ENCODE measurements around the gene ALX3. TPM values are rescaled to one million over a fixed set of nuclear protein-coding genes. Genes with fewer than 3 reads are reported as not detected.
A peak's percentile ranks its signal among the peaks of the same experiment; 100 is the strongest.

Gene ALX3
- total RNA-seq, 2 experiments from 2014 or later, result not detected

DNA sequence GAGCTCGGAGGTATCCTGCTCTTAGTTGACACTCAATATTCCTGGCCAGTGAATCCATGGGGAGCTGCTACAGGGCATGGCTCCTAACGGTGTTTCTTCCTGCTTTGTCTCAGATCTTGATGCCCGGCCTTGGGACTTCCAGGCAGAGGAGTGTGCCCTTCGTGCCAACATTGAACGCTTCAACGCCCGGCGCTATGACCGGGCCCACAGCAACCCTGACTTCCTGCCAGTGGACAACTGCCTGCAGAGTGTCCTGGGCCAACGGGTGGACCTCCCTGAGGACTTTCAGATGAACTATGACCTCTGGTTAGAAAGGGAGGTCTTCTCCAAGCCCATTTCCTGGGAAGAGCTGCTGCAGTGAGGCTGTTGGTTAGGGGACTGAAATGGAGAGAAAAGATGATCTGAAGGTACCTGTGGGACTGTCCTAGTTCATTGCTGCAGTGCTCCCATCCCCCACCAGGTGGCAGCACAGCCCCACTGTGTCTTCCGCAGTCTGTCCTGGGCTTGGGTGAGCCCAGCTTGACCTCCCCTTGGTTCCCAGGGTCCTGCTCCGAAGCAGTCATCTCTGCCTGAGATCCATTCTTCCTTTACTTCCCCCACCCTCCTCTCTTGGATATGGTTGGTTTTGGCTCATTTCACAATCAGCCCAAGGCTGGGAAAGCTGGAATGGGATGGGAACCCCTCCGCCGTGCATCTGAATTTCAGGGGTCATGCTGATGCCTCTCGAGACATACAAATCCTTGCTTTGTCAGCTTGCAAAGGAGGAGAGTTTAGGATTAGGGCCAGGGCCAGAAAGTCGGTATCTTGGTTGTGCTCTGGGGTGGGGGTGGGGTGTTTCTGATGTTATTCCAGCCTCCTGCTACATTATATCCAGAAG lies 16.7 kb downstream of the ALX3 start:
- POLR2A ChIA-PET, result interaction anchor here (0.6 to 1.0 kb wide), 3 partner anchors 9 to 401 kb away, joined by 3 to 6 read pairs (median 5); no protein-coding TSS in a partner anchor
- CTCF ChIA-PET (ENCODE audit: unreplicated experiment), result interaction anchor here (0.8 to 2.0 kb wide), 2 partner anchors 12 to 52 kb away, joined by 3 to 7 read pairs; no protein-coding TSS in a partner anchor
- no TSS peak for BruUV-seq (replicated peaks)
- intact Hi-C loops (cut with micrococcal nuclease; ENCODE audit: unreplicated experiment), result loop anchor here (1.0 kb wide), 1 partner anchor 53 kb away; no protein-coding TSS in a partner anchor
- Histone ChIP-seq H2AFZ (ENCODE audit: low read length) (no peak overlapping the region), H3K9me3 (ENCODE audit: low read length) (no peaks in the 10 kb centered on the region), H3K9me2 (ENCODE audit: insufficient read depth, low read length) (no peaks in the 10 kb centered on the region), H3K36me3 (ENCODE audit: insufficient read depth, low read length) (peaks cover 93% of the 10 kb centered on the region), H3K4me2 (ENCODE audit: low read length) (no peak overlapping the region), H3K4me1 (ENCODE audit: insufficient read depth, low read length, poor library complexity, severe bottlenecking) (no peaks in the 10 kb centered on the region), H3K4me3 (ENCODE audit: low read depth, low read length, poor library complexity, severe bottlenecking) (no peak overlapping the region), H3K27ac (ENCODE audit: low read depth, low read length, poor library complexity, severe bottlenecking) (no peak overlapping the region), H3K79me2 (ENCODE audit: insufficient read depth, low read depth, low read length) (no peaks in the 10 kb centered on the region), H4K20me1 (ENCODE audit: insufficient read depth, low read length) (no peaks in the 10 kb centered on the region)
- no peak for TF ChIP-seq EZH2phosphoT487 (IDR thresholded peaks at IDR 0.05; ENCODE audit: borderline replicate concordance, low read depth, low read length)
- TF ChIP-seq, protein P1, sequence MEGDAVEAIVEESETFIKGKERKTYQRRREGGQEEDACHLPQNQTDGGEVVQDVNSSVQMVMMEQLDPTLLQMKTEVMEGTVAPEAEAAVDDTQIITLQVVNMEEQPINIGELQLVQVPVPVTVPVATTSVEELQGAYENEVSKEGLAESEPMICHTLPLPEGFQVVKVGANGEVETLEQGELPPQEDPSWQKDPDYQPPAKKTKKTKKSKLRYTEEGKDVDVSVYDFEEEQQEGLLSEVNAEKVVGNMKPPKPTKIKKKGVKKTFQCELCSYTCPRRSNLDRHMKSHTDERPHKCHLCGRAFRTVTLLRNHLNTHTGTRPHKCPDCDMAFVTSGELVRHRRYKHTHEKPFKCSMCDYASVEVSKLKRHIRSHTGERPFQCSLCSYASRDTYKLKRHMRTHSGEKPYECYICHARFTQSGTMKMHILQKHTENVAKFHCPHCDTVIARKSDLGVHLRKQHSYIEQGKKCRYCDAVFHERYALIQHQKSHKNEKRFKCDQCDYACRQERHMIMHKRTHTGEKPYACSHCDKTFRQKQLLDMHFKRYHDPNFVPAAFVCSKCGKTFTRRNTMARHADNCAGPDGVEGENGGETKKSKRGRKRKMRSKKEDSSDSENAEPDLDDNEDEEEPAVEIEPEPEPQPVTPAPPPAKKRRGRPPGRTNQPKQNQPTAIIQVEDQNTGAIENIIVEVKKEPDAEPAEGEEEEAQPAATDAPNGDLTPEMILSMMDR (conservative IDR thresholded peaks at IDR 0.05; ENCODE audit: low read length), result peak; percentile 96
- DNase-seq (ENCODE audit: low spot score), result peak; percentile 63

DNA sequence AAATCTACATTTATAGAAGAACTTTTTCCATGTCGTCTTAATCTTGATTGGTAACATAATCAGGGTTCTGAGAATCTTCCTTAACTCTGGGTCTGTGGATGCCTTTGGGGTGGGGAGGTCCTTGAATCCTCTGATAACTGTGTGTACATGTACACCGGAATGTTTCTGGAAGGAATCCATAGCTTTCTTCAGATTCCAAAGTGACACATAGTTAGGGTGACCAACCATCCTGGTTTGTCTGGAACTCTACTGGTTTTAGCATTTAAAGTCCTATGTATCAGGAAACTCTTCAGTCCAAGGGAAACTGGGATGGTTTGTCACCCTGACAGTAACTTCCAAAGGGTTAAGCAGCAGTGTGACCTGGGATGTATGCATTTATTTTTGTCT lies 19.2 kb downstream of the ALX3 start:
- H3K36me3 ChIP-seq (ENCODE audit: insufficient read depth, low read length), result peaks cover 99% of the 10 kb centered on the region
- CTCF ChIA-PET (ENCODE audit: unreplicated experiment), result no interaction called here
- POLR2A ChIA-PET, result interaction anchor here (1.1 kb wide), 1 partner anchor 17 kb away, joined by 3 read pairs; the partner anchor contains the start of gene STRIP1

More for the DNA sequence above, 19.2 kb downstream of the ALX3 start:
- no peak overlapping the region for H2AFZ ChIP-seq (ENCODE audit: low read length)
- no peaks in the 10 kb centered on the region for H3K9me3 ChIP-seq (ENCODE audit: low read length)
- H3K27ac ChIP-seq (ENCODE audit: low read depth, low read length, poor library complexity, severe bottlenecking), result no peak overlapping the region
- DNase-seq (ENCODE audit: low spot score), result no peak
- H3K4me1 ChIP-seq (ENCODE audit: insufficient read depth, low read length, poor library complexity, severe bottlenecking), result no peaks in the 10 kb centered on the region
- no TSS peak for BruUV-seq (replicated peaks)
- TF ChIP-seq, protein P1 (conservative IDR thresholded peaks at IDR 0.05; ENCODE audit: low read length), result no peak
- no peak for TF ChIP-seq EZH2phosphoT487 (IDR thresholded peaks at IDR 0.05; ENCODE audit: borderline replicate concordance, low read depth, low read length)
- H3K4me2 ChIP-seq (ENCODE audit: low read length), result no peak overlapping the region
- no peaks in the 10 kb centered on the region for H3K9me2 ChIP-seq (ENCODE audit: insufficient read depth, low read length)
- no peaks in the 10 kb centered on the region for H4K20me1 ChIP-seq (ENCODE audit: insufficient read depth, low read length)
- intact Hi-C loops (cut with micrococcal nuclease; ENCODE audit: unreplicated experiment), result no loop called here
- H3K4me3 ChIP-seq (ENCODE audit: low read depth, low read length, poor library complexity, severe bottlenecking), result no peak overlapping the region
- H3K79me2 ChIP-seq (ENCODE audit: insufficient read depth, low read depth, low read length), result no peaks in the 10 kb centered on the region

All from OCI-LY7 (cell line).